Neural cell (in vitro differentiated cells): ENCODE data around the gene TREM1. TPM values are rescaled to one million over a fixed set of nuclear protein-coding genes. Genes with fewer than 3 reads are reported as not detected.

Source experiments
- H2AFZ ChIP-seq: fragments of 200-600, 300-800 bp; sonication (generic), shearing (Covaris generic); 2 replicates; pipeline ENCODE4 v1.6.0; 2014; ENCODE audit warnings: low read depth, mild to moderate bottlenecking, antibody characterized with exemption, low read length, moderate library complexity
- H3F3A ChIP-seq: fragments of 200-600 bp; shearing (Covaris generic); 2 replicates; pipeline ENCODE4 v1.6.1; 2016; ENCODE audit warnings: mild to moderate bottlenecking, moderate library complexity, mixed read lengths, antibody characterized with exemption, low read length; ENCODE audit not compliant: insufficient read depth, poor library complexity, severe bottlenecking
- H3K27ac ChIP-seq: fragments of 200-600, 300-800 bp; sonication (generic), shearing (Covaris generic); 2 replicates; pipeline ENCODE4 v1.5.1; 2014; ENCODE audit warnings: mild to moderate bottlenecking, low read length, moderate library complexity
- H3K27me3 ChIP-seq: fragments of 300-800, 200-600 bp; sonication (generic), shearing (Covaris generic); 2 replicates; pipeline ENCODE4 v1.6.0; 2014; ENCODE audit warnings: mild to moderate bottlenecking, low read depth, low read length, moderate library complexity; ENCODE audit not compliant: insufficient read depth
- H3K36me3 ChIP-seq: fragments of 300-800, 200-600 bp; sonication (generic), shearing (Covaris generic); 2 replicates; pipeline ENCODE4 v1.5.1; 2014; ENCODE audit warnings: mild to moderate bottlenecking, antibody characterized with exemption, low read length, moderate library complexity; ENCODE audit not compliant: insufficient read depth
- H3K4me2 ChIP-seq: fragments of 300-800, 200-600 bp; sonication (generic), shearing (Covaris generic); 2 replicates; pipeline ENCODE4 v1.6.0; 2014; ENCODE audit warnings: mild to moderate bottlenecking, low read length
- H3K4me3 ChIP-seq: fragments of 300-800, 200-600 bp; sonication (generic), shearing (Covaris generic); 2 replicates; pipeline ENCODE4 v1.5.1; 2014; ENCODE audit warnings: mild to moderate bottlenecking, low read length, moderate library complexity
- H3K79me2 ChIP-seq: fragments of 200-600 bp; shearing (Covaris generic); replicated peaks from 2 replicates; pipeline ENCODE4 v1.6.0; 2014; ENCODE audit warnings: mild to moderate bottlenecking, low read length, moderate library complexity; ENCODE audit not compliant: insufficient read depth
- H3K9ac ChIP-seq: fragments of 300-800, 200-600 bp; sonication (generic), shearing (Covaris generic); 2 replicates; pipeline ENCODE4 v1.6.1; 2016; ENCODE audit warnings: mild to moderate bottlenecking, low read length, mixed read lengths
- H3K9me2 ChIP-seq: fragments of 200-600 bp; shearing (Covaris generic); 2 replicates; pipeline ENCODE4 v1.6.1; 2016; ENCODE audit warnings: mild to moderate bottlenecking, low read length, mixed read lengths; ENCODE audit not compliant: insufficient read depth
- H3K9me3 ChIP-seq: fragments of 200-600, 300-800 bp; sonication (generic), shearing (Covaris generic); 2 replicates; pipeline ENCODE4 v1.6.1; 2016; ENCODE audit warnings: mild to moderate bottlenecking, mixed run types, low read length, moderate library complexity, mixed read lengths
- H4K20me1 ChIP-seq: fragments of 200-600 bp; shearing (Covaris generic); 2 replicates; pipeline ENCODE4 v1.6.1; 2016; ENCODE audit warnings: mild to moderate bottlenecking, mixed run types; ENCODE audit not compliant: insufficient read depth
- EP300 ChIP-seq: fragments of 450-650 bp; conservative IDR thresholded peaks from 2 replicates; pipeline ENCODE4 v1.6.1; 2014; ENCODE audit warnings: antibody characterized with exemption, mild to moderate bottlenecking, moderate library complexity; ENCODE audit not compliant: poor library complexity, severe bottlenecking
- EZH2 ChIP-seq: fragments of 200-600, 300-800 bp; shearing (Covaris generic), sonication (generic); IDR thresholded peaks from 2 replicates; pipeline ENCODE4 v1.6.1; 2014; ENCODE audit warnings: antibody characterized with exemption, low read length, borderline replicate concordance, mild to moderate bottlenecking; ENCODE audit not compliant: insufficient read depth, poor library complexity, severe bottlenecking
- MXI1 ChIP-seq: fragments of 450-650 bp; conservative IDR thresholded peaks from 2 replicates; pipeline ENCODE4 v1.6.1; 2014; ENCODE audit warnings: antibody characterized with exemption, mild to moderate bottlenecking; ENCODE audit not compliant: poor library complexity, severe bottlenecking
- POLR2AphosphoS5 ChIP-seq: IDR thresholded peaks from 2 replicates; pipeline ENCODE4 v1.6.1; 2012
- RAD21 ChIP-seq: fragments of 450-650 bp; conservative IDR thresholded peaks from 2 replicates; pipeline ENCODE4 v1.6.1; 2014; ENCODE audit warnings: antibody characterized with exemption, mild to moderate bottlenecking, moderate library complexity
- SMC3 ChIP-seq: fragments of 450-650 bp; conservative IDR thresholded peaks from 2 replicates; pipeline ENCODE4 v1.6.1; 2014; ENCODE audit warnings: antibody characterized with exemption, mild to moderate bottlenecking, moderate library complexity; ENCODE audit not compliant: poor library complexity
- TAF1 ChIP-seq: IDR thresholded peaks from 2 replicates; pipeline ENCODE4 v1.6.1; 2012; ENCODE audit warnings: low read depth
- polyA plus RNA-seq: library from polyadenylated mRNA; depleted of rRNA; stranded (reverse); fragments of >200 nt; gene quantifications from 2 replicates; pipeline ENCODE4 v1.2.3, GENCODE V29; 2014
- TF ChIP-seq, protein P1 (sequence below): IDR thresholded peaks from 2 replicates; pipeline ENCODE4 v1.6.1; 2012; ENCODE audit warnings: borderline replicate concordance
- TF ChIP-seq, protein P2 (sequence below): fragments of 450-650 bp; IDR thresholded peaks from 2 replicates; pipeline ENCODE4 v1.5.1; 2014; ENCODE audit warnings: antibody characterized with exemption, mild to moderate bottlenecking, moderate library complexity; ENCODE audit not compliant: poor library complexity, severe bottlenecking

Gene TREM1
- polyA plus RNA-seq, 1 donor from 2014 or later, result not detected

DNA sequence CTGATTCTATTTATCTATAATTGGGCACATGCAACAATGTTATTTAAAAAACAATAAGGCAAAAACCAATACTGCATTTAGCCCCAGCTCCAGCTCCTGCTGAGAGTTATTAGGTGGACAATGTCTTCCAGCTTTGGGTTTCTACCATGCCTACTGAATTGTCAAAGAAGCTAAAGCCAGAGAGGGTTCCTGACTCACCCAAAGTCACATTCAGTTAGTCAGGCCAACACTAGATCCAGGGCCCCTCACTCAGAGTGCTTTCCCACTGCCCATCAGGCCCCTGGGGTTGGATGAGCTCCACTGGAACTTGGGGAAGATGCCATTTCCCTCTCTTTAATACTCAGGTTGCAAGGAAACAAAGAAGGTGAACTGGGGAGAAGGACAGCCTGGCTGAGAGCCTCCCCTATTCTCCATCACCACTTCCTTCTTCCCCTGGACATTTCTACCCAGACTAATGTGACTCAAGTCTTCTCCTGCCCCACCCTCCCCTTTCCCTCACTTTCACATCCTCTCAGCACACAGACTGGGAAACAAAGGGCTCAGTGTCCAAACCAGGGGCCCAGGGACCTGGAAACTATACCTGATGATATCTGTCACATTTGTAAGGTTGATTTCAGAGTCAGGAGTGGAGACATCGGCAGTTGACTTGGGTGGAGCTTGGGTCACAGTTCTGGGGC is 6.0 kb downstream of the TREM1 start:
- Histone ChIP-seq H3F3A (no peaks in the 10 kb centered on the region), H2AFZ (no peak overlapping the region), H3K9me3 (no peaks in the 10 kb centered on the region), H4K20me1 (no peaks in the 10 kb centered on the region), H3K9ac (no peak overlapping the region), H3K4me2 (no peak overlapping the region), H3K9me2 (no peaks in the 10 kb centered on the region), H3K4me3 (no peak overlapping the region), H3K36me3 (no peaks in the 10 kb centered on the region), H3K79me2 (no peaks in the 10 kb centered on the region), H3K27me3 (no peaks in the 10 kb centered on the region), H3K27ac (no peak overlapping the region)
- TF ChIP-seq, protein P1, sequence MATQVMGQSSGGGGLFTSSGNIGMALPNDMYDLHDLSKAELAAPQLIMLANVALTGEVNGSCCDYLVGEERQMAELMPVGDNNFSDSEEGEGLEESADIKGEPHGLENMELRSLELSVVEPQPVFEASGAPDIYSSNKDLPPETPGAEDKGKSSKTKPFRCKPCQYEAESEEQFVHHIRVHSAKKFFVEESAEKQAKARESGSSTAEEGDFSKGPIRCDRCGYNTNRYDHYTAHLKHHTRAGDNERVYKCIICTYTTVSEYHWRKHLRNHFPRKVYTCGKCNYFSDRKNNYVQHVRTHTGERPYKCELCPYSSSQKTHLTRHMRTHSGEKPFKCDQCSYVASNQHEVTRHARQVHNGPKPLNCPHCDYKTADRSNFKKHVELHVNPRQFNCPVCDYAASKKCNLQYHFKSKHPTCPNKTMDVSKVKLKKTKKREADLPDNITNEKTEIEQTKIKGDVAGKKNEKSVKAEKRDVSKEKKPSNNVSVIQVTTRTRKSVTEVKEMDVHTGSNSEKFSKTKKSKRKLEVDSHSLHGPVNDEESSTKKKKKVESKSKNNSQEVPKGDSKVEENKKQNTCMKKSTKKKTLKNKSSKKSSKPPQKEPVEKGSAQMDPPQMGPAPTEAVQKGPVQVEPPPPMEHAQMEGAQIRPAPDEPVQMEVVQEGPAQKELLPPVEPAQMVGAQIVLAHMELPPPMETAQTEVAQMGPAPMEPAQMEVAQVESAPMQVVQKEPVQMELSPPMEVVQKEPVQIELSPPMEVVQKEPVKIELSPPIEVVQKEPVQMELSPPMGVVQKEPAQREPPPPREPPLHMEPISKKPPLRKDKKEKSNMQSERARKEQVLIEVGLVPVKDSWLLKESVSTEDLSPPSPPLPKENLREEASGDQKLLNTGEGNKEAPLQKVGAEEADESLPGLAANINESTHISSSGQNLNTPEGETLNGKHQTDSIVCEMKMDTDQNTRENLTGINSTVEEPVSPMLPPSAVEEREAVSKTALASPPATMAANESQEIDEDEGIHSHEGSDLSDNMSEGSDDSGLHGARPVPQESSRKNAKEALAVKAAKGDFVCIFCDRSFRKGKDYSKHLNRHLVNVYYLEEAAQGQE, result no peak
- TF ChIP-seq, protein P2, sequence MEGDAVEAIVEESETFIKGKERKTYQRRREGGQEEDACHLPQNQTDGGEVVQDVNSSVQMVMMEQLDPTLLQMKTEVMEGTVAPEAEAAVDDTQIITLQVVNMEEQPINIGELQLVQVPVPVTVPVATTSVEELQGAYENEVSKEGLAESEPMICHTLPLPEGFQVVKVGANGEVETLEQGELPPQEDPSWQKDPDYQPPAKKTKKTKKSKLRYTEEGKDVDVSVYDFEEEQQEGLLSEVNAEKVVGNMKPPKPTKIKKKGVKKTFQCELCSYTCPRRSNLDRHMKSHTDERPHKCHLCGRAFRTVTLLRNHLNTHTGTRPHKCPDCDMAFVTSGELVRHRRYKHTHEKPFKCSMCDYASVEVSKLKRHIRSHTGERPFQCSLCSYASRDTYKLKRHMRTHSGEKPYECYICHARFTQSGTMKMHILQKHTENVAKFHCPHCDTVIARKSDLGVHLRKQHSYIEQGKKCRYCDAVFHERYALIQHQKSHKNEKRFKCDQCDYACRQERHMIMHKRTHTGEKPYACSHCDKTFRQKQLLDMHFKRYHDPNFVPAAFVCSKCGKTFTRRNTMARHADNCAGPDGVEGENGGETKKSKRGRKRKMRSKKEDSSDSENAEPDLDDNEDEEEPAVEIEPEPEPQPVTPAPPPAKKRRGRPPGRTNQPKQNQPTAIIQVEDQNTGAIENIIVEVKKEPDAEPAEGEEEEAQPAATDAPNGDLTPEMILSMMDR, result no peak
- TF ChIP-seq TAF1 (no peak), SMC3 (no peak), EZH2 (no peak), MXI1 (no peak), RAD21 (no peak), EP300 (no peak), POLR2AphosphoS5 (no peak)

DNA sequence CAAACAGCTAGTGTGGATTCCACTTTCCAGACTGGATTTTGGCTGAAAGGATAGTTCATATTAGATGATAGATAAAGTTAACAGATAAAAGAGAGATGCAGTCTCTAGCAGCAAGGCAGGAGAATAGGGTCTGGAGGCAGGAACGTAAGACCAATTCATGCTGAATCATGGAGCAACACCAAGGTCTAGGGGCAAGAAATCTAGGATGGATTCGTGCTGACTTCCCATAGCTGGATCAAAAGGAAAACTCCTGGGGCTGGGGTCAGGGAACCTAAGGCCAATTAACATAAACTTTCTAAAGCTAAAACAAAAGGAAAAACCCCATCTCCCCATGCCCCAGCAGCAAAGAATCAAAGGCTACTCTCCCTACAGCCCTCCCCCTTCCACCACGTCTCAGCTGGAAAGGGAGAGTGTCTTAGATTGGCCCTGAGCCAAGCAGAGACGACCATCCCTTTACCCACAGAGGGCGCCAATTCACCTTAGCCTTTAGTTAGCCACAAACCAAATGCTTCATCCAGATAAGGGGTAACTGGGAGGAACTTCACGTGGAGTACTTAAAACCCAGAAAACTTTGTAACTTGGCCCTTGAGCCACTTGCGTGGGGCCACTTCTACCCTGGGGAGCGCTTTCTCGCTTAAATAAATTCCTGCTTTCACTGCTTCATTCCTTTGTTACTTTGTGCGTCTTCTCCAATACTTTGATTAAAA is 7.6 kb downstream of the TREM1 start:
- TF ChIP-seq, protein P2, result no peak
- TF ChIP-seq MXI1 (no peak), RAD21 (no peak), SMC3 (no peak), EZH2 (no peak), TAF1 (no peak), EP300 (no peak), POLR2AphosphoS5 (no peak)
- TF ChIP-seq, protein P1, result no peak
- Histone ChIP-seq H3F3A (no peaks in the 10 kb centered on the region), H3K9me3 (no peaks in the 10 kb centered on the region), H3K4me2 (no peak overlapping the region), H2AFZ (no peak overlapping the region), H3K27me3 (no peaks in the 10 kb centered on the region), H3K36me3 (no peaks in the 10 kb centered on the region), H3K79me2 (no peaks in the 10 kb centered on the region), H4K20me1 (no peaks in the 10 kb centered on the region), H3K4me3 (no peak overlapping the region), H3K9me2 (no peaks in the 10 kb centered on the region), H3K9ac (no peak overlapping the region), H3K27ac (no peak overlapping the region)
